GM18505 (cell line): ENCODE measurements around the gene ZNF780B.
"Not testable (repeated sequence)": the region's sequence is repeated elsewhere in the genome, so short reads cannot be mapped to it uniquely, and the experiment has no call there.

Experiments
- ATAC-seq: cut with Tn5 transposase; IDR thresholded peaks from one replicate; pipeline ENCODE4 v1.9.1; 2021; ENCODE audit not compliant: unreplicated experiment
- POLR2A ChIP-seq: IDR thresholded peaks from 4 replicates; pipeline ENCODE4 v1.6.1; 2011; ENCODE audit warnings: borderline replicate concordance; ENCODE audit not compliant: insufficient read depth, insufficient read length; ENCODE audit errors: extremely low read depth

ZNF780B gene

DNA sequence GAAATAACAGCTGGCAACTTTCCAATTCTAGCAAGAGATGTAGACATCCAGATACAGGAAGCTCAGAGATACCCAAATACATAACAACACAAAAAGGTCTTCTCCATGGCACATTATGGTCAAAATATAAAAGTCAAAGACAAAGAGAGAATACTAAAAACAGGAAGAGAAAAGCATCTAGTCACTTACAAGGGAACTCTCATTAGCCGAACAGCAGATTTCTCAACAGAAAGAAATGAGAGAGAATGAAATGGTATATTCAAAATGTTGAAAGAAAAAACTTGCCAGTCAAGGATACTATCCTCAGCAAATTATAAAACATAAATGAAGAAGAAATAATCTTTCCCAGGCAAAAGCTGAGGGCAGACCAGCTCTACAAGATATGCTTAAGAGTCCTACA lies 22.3 kb upstream of the ZNF780B start:
- TF ChIP-seq POLR2A: no peak

DNA sequence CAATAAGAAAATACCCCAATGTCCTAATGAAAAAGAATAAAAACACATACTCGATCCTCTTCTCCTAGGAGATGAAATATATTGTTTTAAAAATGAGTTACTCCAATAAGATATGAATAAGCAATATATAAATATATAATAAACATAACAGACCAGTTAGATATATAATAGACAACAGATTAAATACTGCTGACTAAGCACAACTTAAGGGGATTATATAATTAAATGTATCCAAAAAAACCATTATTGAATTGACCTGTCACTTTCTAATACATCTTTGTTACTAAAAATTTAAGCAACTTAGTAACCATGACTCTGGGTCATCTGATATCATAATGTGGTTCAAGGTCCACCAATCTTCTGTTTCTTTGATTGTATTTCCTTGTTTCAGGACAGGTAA lies 14.0 kb upstream of the ZNF780B start:
- TF ChIP-seq POLR2A: no peak

More for the DNA sequence above, 22.3 kb upstream of the ZNF780B start:
- ATAC-seq: no peak

DNA sequence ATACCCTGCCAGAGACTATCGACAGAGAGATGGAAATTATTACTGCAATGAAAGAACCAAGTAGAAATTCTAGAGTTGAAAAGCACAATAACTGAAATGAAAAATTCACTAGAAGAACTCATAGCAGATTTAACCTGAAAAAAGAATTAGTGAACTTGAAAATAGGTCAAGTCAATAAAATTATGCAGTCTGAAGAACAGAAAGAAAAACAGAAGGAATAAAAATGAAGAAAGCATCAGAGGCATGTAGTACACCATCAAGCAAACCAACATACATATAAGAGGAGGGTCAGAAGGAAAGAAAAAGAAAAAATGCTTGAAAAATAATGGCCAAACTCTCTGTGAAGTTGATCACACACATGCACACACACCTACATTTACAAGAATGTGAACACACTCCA lies 3.6 kb upstream of the ZNF780B start:
- no peak for ATAC-seq
- no peak for TF ChIP-seq POLR2A

More for the DNA sequence above, 14.0 kb upstream of the ZNF780B start:
- no peak for ATAC-seq

DNA sequence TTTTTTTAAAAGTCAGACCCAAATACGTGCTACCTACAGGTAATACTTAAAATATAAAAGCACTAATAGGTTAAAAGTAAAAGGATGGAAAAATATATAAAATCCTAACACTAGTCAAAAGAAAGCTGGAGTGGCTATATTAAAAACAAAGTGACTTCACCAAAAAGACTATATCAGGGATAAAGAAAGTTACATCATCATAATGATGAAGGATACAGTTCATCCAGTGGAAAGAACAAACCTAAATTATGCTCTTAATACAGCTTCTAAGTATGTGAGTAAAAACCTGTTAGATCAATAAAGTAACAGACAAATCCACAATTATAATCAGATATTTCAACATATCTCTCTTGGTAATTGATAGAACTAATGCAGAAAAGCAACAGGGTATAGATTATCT lies 1.1 kb upstream of the ZNF780B start:
- no peak for TF ChIP-seq POLR2A
- ATAC-seq: no peak

DNA sequence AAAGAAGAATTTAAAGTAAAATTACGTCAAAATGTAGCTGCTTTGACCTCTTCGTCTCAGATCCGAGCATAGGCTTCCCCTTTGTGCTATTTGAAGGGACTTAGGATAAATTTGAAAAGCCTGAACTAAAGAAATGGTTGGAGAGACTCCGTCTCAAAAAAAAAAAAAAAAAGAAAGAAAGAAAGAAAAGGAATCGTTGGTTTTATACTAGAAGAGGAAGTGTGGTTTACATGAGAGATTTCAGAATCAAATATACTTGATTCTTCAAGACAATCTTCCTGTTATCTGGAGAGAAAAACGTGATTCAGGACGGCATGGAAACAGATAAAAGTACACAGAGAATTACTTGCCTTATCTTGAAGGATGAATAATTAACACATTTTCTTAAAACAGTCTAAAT lies 474 bp upstream of the ZNF780B start:
- ATAC-seq: no peak
- no peak for TF ChIP-seq POLR2A

DNA sequence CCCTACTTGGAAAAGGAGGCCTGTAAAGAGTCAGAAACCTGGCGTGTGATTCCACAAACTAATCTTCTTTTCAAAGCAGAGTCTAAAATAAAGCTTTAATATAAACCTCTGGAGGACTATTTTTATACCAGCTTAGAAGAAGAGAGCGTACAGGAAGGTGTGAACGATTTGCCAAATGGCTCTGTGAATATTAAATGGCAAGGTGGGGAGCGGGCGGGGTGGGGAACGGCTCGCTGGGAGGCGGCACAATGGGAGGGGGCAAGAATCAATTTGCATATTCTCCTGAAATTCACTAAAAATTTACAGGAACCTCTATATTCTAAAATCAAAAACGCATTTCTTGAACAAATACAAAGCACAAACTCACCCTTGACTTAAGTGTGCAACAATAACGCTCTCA lies 982 bp downstream of the ZNF780B start:
- no peak for TF ChIP-seq POLR2A
- ATAC-seq: no peak

DNA sequence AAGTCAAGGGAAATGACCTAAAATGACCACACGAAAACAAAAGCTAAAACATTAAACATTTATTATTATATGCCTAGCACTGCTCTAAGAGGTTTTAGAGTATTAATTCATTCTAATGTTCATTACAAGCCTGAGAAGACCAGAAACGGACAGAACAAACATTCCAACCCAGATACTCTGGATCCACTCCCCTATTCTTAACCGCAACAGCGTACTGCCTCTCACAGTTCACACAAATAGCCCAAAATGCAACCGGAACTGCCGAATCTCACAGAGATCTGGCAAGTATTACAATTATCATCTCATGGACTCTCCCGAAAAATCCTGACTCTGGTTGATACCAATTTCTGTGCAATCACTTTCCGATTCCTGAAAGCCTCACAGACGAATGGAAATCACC lies 1.4 kb downstream of the ZNF780B start:
- TF ChIP-seq POLR2A: no peak

DNA sequence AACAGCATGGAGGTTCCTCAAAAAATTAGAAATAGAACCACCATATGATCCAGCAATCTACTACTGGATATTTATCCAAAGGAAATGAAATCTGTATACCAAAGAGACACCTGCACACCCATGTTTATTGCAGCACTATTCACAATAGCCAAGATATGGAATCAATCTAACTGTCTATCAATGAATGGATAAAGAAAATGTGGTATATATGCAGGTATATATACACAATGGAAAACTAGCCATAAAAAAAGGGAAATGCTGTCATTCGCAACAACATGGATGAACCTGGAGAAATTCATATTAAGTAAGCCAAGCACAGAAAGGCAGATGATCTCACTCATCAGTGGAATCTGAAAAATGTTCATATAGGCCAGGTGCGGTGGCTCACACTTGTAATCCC lies 2.5 kb downstream of the ZNF780B start:
- no peak for TF ChIP-seq POLR2A
- ATAC-seq: no peak

More for the DNA sequence above, 1.4 kb downstream of the ZNF780B start:
- ATAC-seq: no peak

DNA sequence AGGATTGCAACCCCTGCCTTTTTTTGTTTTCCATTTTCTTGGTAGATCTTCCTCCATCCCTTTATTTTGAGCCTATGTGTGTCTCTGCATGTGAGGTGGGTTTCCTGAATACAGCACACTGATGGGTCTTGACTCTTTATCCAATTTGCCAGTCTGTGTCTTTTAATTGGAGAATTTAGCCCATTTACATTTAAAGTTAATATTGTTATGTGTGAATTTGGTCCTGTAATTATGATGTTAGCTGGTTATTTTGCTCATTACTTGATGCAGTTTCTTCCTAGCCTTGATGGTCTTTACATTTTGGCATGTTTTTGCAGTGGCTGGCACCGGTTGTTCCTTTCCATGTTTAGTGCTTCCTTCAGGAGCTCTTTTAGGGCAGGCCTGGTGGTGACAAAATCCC lies 14.3 kb downstream of the ZNF780B start:
- not testable (repeated sequence) for ATAC-seq

DNA sequence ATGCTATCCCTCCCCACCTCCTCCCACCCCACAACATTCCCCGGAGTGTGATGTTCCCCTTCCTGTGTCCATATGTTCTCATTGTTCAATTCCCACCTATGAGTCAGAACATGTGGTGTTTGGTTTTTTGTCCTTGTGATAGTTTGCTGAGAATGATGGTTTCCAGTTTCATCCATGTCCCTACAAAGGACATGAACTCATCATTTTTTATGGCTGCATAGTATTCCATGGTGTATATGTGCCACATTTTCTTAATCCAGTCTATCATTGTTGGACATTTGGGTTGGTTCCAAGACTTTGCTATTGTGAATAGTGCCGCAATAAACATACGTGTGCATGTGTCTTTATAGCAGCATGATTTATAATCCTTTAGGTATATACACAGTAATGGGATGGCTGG lies 18.0 kb downstream of the ZNF780B start:
- not testable (repeated sequence) for ATAC-seq

DNA sequence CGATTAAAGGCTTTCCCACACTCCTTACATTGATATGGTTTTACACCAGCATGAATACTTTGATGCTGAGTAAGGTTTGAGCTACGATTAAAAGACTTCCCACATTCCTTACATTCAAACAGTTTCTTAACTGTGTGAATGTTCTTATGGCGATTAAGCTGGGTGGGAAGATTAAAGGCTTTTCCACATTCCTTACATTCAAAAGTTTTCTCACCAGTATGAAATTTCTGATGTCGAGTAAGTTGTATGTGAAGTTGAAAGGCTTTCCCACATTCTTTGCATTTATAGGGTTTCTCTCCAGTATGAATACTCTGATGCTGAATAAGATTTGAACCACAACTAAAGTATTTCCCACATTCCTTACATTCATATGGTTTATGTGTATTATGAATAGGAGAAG lies 20.0 kb downstream of the ZNF780B start:
- ATAC-seq: no peak
- no peak for TF ChIP-seq POLR2A

DNA sequence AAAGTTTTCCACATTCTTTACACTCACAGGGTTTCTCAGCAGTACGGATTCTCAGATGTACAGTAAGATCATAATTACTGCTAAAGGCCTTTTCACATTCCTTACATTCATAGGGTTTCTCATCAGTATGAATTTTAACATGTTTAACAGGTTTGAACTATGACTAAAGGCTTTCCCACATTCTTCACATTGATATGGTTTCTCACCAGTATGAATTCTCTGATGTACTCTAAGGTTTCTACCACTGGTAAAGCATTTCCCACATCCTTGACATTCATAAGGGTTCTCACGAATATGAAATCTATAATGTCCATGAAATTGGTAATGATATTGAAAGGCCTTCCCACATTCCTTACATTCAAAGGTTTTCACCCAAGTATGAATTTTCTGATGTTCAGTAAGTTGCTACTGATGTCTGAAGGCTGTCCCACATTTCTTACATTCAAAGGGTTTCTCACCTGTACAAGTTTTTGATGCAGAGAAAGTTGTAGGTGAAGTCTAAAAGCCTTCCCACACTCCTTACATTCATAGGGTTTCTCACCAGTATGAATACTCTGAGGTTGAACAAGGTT lies 22.0 kb downstream of the ZNF780B start:
- no peak for TF ChIP-seq POLR2A
- ATAC-seq: no peak

DNA sequence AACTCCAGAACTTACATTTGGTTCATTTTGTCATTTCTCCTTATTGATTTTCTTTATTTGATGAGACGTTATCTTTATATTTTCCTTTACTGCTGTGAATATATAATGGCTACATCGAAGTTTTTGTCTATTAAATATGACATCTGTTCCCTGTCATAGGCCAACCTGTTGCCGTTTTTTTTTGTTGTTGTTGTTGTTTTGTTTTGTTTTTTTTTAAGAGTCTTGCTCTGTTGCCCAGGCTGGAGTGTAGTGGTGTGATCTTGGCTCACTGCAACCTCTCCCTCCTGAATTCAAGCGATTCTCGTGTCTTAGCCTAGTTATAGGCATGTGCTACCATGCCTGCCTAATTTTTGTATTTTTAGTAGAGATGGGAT lies 29.4 kb downstream of the ZNF780B start:
- ATAC-seq: no peak
- no peak for TF ChIP-seq POLR2A

DNA sequence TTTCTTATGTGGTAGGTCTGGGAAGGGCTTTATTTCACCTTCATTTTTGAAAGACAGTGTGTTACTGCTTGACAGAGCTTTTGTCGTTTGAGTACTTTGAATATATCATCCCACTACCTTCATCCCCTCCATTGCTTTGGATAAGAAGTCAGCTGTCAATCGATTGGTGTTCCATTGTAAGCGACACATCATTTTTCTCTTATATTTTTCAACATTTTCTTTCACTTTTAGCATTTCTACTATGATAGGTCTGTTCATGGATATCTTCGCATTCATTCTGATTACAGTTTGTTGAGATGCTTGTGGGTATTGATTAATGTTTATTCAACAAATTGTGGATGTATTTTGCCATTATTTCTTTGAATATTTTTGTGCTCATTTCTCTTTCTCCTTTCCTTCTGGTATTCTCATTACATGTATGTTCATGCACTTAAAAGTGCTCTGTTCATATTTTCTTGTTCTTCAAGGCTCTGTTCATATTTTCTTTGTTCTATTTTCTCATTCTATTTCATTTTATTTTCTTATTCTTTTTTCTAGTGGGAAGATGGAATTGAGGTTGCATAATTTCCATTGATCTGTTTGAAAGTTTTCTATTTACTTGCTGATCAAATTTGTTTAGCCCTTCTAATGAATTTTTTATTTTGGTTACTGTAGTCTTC lies 30.0 kb downstream of the ZNF780B start:
- TF ChIP-seq POLR2A: no peak
- no peak for ATAC-seq

DNA sequence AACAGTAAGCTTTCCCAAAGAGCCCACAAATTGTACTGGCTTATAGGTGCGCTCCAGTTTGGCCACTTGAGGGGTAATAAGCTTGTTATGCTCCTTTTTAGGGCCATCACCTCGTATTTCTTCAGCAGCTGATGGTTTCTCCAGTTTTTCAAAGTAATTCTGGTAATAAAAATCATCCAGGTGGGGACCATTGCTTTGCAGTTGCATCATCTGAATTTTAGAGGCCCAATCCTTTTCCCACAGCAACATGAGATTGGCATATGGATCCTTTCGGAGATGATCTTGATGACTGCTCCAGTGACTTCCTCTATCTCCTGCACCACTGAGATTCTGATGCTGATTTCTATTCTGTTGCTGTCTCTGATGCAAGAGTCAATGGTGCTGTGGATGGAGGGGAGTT lies 32.1 kb downstream of the ZNF780B start:
- ATAC-seq: no peak
- TF ChIP-seq POLR2A: no peak

DNA sequence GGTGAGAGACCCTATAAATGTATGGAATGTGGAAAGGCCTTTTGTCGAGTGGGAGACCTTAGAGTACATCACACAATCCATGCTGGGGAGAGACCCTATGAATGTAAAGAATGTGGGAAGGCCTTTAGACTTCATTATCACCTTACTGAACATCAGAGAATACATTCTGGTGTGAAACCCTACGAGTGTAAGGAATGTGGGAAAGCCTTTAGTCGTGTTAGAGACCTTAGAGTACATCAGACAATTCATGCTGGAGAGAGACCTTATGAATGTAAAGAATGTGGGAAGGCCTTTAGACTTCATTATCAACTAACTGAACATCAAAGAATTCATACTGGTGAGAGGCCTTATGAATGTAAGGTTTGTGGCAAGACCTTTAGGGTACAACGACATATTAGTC lies 42.0 kb downstream of the ZNF780B start:
- TF ChIP-seq POLR2A: no peak
- no peak for ATAC-seq

DNA sequence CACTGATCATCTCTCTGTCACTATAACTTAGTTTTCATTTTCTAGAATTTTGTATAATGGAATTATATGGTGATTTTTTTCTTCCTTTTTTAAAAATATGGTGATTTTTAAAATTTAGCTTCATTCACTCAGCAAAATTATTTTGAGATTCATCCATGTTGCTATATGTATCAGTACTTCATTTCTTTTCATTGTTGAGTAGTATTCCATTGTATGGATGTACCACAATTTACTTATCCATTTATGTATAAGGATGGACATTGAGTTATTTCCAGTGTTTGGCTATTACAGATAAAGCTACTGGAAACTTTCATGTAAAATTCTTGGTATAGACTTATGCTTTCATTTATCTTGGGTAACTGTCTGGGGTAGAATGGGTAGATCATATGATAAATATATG lies 46.4 kb downstream of the ZNF780B start:
- no peak for ATAC-seq
- TF ChIP-seq POLR2A: no peak
